Measurements from ENCODE around the gene ITGA1. TPM values are rescaled to one million over a fixed set of nuclear protein-coding genes. Genes with fewer than 3 reads are reported as not detected.

Gene ITGA1
- total RNA-seq, 1 donor from 2014 or later, result 0.59 TPM

DNA sequence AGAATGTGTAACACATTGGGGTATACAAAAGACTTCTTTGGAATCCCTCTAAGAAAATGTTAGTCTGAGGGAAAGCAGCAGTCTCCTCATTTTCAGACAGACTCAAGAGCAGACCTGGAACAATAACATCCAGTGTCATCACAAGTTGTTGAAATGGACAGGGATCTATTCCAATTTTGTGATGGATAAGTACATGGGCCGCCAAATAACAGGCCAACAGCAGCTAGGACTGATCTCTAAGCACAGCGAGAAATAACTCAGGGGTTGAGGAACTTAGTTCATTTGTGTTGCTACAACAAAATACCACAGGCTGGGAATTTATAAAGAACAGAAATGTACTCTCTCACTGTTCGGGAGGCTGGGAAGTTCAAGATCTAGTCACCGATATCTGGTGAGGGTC is 193.8 kb downstream of the ITGA1 start:
- Mint-ChIP-seq H3K27ac (no peak overlapping the region), H3K4me3 (ENCODE audit: low read depth) (no peak overlapping the region), H3K36me3 (ENCODE audit: low read depth) (no peaks in the 10 kb centered on the region), H3K4me1 (ENCODE audit: low read depth) (peaks cover 18% of the 10 kb centered on the region), H3K27me3 (ENCODE audit: low read depth) (peaks cover 41% of the 10 kb centered on the region), H3K9me3 (peaks cover 6% of the 10 kb centered on the region)
- intact Hi-C loops (cut with micrococcal nuclease), result no loop called here
- DNase-seq (ENCODE audit: low spot score), result no peak

- Mint-ChIP-seq H3K4me1 (ENCODE audit: low read depth) (peaks cover 33% of the 10 kb centered on the region), H3K36me3 (ENCODE audit: low read depth) (no peaks in the 10 kb centered on the region), H3K9me3 (no peaks in the 10 kb centered on the region), H3K27me3 (ENCODE audit: low read depth) (peaks cover 49% of the 10 kb centered on the region), H3K27ac (no peak overlapping the region), H3K4me3 (ENCODE audit: low read depth) (no peak overlapping the region)
- intact Hi-C loops (cut with micrococcal nuclease), result no loop called here
- DNase-seq (ENCODE audit: low spot score), result no peak
These were observed 196.3 kb downstream of the ITGA1 start for GRCh38 chr5:52983731-52984636.

DNA sequence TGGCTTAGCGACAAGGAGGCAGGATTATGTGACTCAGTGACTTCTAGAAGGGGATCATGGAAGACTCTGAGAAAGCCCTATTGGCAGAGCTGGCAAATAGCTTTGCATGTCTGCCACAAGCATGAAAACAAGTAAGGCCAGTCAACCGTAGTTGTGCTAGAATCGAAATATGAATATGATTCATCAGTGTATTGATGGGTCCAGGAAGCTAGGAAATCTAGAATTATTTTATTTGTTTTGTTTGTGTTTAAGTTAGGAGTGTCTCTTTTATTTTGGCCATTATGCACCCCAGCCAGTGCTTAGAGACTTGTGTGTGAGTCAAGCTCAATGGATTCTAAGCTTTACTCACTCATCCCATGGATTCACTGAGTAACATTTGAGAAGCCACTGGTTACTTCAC is 197.6 kb downstream of the ITGA1 start:
- intact Hi-C loops (cut with micrococcal nuclease), result no loop called here
- H3K27ac Mint-ChIP-seq, result no peak overlapping the region
- H3K9me3 Mint-ChIP-seq, result no peaks in the 10 kb centered on the region
- no peak for DNase-seq (ENCODE audit: low spot score)
- peaks cover 38% of the 10 kb centered on the region for H3K4me1 Mint-ChIP-seq (ENCODE audit: low read depth)
- H3K36me3 Mint-ChIP-seq (ENCODE audit: low read depth), result no peaks in the 10 kb centered on the region
- H3K27me3 Mint-ChIP-seq (ENCODE audit: low read depth), result peaks cover 44% of the 10 kb centered on the region
- no peak overlapping the region for H3K4me3 Mint-ChIP-seq (ENCODE audit: low read depth)

DNA sequence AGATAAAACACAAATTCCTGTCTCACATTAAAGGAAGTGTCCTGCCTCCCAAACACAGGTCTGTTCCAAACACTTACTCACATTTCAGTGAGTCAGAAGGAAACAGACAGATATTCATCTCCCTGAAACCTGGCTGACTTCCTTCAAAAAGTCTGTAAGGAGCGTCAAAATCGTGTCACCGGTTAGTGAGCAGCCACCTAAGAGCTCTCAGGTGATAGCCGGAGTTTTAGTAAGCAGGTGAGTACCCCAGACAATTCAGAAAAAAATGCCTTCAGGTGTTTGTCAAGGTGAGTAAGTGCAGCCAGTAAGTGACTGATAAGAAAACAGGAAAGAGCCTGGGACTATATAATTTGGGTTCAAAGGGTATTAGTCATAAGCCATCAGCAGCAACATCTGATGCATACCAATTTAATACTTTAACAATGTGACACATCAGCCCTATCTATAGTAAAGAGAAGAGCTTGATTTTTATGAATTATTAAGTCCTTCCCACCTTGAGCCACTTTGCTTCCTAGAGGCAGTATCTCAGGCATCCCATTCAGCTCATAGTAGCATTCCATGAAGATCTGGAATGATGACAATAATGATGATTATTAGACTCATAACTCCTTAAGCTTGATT is 200.1 kb downstream of the ITGA1 start:
- no peak for DNase-seq (ENCODE audit: low spot score)
- peaks cover 39% of the 10 kb centered on the region for H3K4me1 Mint-ChIP-seq (ENCODE audit: low read depth)
- no peaks in the 10 kb centered on the region for H3K9me3 Mint-ChIP-seq
- H3K4me3 Mint-ChIP-seq (ENCODE audit: low read depth), result peak overlapping the region; percentile 80
- H3K27me3 Mint-ChIP-seq (ENCODE audit: low read depth), result peaks cover 44% of the 10 kb centered on the region
- intact Hi-C loops (cut with micrococcal nuclease), result loop anchor here (1.0 to 2.0 kb wide), 4 partner anchors 21 to 101 kb away; no protein-coding TSS in a partner anchor
- peaks cover 9% of the 10 kb centered on the region for H3K36me3 Mint-ChIP-seq (ENCODE audit: low read depth)
- peak overlapping the region; percentile 16 for H3K27ac Mint-ChIP-seq

DNA sequence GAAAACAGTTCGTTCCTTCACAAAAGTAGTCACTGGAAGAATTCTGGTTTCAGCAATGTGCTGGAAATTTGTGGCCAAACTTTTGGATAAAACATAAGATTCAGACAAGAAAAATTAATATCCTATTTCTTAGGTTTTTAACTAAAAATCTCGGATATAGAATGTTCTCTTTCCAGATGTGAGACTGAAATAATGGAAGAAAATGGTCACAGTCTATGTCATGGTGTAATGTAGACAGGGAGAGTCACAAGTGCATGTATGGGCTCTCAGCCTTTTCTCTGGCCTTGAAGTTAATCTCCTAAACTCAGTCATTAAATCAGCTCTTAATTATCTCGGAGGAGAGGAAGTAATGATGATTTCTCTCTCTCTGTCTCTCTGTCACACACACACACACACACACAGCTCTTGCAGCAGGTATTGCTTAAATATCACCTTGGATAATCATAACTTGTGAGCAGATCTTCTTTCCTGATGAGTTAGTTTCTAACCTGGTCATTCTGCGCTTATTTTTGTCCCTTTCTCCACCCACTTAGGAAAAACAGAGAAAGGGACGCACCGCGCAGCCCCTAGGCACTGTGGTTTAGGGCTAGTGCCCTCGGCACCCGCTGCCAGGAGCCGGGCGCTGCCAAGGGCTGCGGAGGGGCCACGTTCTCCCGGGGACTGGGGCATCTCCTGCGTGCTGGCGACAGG is 200.8 kb downstream of the ITGA1 start:
- no peak for DNase-seq (ENCODE audit: low spot score)
- peaks cover 47% of the 10 kb centered on the region for H3K27me3 Mint-ChIP-seq (ENCODE audit: low read depth)
- peak overlapping the region; percentile 80 for H3K4me3 Mint-ChIP-seq (ENCODE audit: low read depth)
- peak overlapping the region; percentile 41 for H3K27ac Mint-ChIP-seq
- no peaks in the 10 kb centered on the region for H3K9me3 Mint-ChIP-seq
- H3K4me1 Mint-ChIP-seq (ENCODE audit: low read depth), result peaks cover 35% of the 10 kb centered on the region
- intact Hi-C loops (cut with micrococcal nuclease), result loop anchor here (1.0 to 2.0 kb wide), 5 partner anchors 21 to 101 kb away; no protein-coding TSS in a partner anchor
- H3K36me3 Mint-ChIP-seq (ENCODE audit: low read depth), result peaks cover 15% of the 10 kb centered on the region

DNA sequence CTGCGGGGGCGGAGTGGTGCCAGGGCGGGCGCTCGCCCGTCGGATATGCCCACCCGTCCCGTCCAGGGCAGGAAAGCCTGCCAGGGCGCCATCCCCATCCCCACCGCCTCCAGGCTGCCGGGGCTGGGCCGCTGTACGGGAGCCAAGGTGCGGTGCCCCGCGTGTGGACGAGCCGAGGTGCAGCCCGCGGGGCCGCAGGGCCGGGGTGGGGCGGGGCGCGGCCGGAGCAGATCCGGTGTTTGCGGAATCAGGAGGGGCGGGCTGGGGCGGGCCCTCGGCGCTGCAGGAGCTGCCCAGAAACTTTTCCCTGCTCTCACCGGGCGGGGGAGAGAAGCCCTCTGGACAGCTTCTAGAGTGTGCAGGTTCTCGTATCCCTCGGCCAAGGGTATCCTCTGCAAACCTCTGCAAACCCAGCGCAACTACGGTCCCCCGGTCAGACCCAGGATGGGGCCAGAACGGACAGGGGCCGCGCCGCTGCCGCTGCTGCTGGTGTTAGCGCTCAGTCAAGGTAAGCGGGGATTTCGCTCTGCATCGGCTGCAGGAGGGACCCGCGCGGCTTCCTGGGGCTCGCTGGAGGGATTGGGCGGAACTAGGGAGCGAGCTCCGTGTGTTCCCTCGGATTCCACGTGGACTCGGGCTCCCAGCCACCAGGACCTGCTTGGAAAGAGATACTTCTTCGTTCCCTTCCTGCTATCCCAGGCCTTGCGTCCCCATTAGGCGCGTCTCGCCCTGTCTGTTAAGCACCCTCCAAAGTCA is 201.5 kb downstream of the ITGA1 start, which contains the start of gene ITGA2:
Gene ITGA2 (plus strand): TSS at position 328 of the 756 bp plus-strand sequence. CDS start 117 bp downstream, at position 445.
- intact Hi-C loops (cut with micrococcal nuclease), result loop anchor here (1.0 to 2.0 kb wide), 2 partner anchors 42 to 52 kb away; no protein-coding TSS in a partner anchor
- Mint-ChIP-seq H3K27ac (peak within 1 kb of the TSS; percentile 41), H3K27me3 (ENCODE audit: low read depth) (peaks cover 44% of the 10 kb centered on the region), H3K4me1 (ENCODE audit: low read depth) (peaks cover 29% of the 10 kb centered on the region), H3K36me3 (ENCODE audit: low read depth) (peaks cover 19% of the 10 kb centered on the region), H3K9me3 (no peaks in the 10 kb centered on the region), H3K4me3 (ENCODE audit: low read depth) (peak within 1 kb of the TSS; percentile 80)
- peak; percentile 18 for DNase-seq (ENCODE audit: low spot score)

GRCh38 chr5:52989781-52990527 is 202.2 kb downstream of the ITGA1 start:
- Mint-ChIP-seq H3K9me3 (no peaks in the 10 kb centered on the region), H3K4me3 (ENCODE audit: low read depth) (peak overlapping the region; percentile 75), H3K27me3 (ENCODE audit: low read depth) (peaks cover 40% of the 10 kb centered on the region), H3K36me3 (ENCODE audit: low read depth) (peaks cover 19% of the 10 kb centered on the region), H3K27ac (no peak overlapping the region), H3K4me1 (ENCODE audit: low read depth) (peaks cover 29% of the 10 kb centered on the region)
- intact Hi-C loops (cut with micrococcal nuclease), result loop anchor here (1.0 to 2.0 kb wide), 3 partner anchors 41 to 51 kb away; no protein-coding TSS in a partner anchor
- DNase-seq (ENCODE audit: low spot score), result peak; percentile 26

- no peak overlapping the region for H3K27ac Mint-ChIP-seq
- peaks cover 19% of the 10 kb centered on the region for H3K36me3 Mint-ChIP-seq (ENCODE audit: low read depth)
- H3K4me3 Mint-ChIP-seq (ENCODE audit: low read depth), result no peak overlapping the region
- intact Hi-C loops (cut with micrococcal nuclease), result loop anchor here (2.0 kb wide), 1 partner anchor 42 kb away; no protein-coding TSS in a partner anchor
- H3K4me1 Mint-ChIP-seq (ENCODE audit: low read depth), result peaks cover 29% of the 10 kb centered on the region
- peaks cover 37% of the 10 kb centered on the region for H3K27me3 Mint-ChIP-seq (ENCODE audit: low read depth)
- no peak for DNase-seq (ENCODE audit: low spot score)
- no peaks in the 10 kb centered on the region for H3K9me3 Mint-ChIP-seq
These were observed 202.8 kb downstream of the ITGA1 start for GRCh38 chr5:52990528-52990925.

DNA sequence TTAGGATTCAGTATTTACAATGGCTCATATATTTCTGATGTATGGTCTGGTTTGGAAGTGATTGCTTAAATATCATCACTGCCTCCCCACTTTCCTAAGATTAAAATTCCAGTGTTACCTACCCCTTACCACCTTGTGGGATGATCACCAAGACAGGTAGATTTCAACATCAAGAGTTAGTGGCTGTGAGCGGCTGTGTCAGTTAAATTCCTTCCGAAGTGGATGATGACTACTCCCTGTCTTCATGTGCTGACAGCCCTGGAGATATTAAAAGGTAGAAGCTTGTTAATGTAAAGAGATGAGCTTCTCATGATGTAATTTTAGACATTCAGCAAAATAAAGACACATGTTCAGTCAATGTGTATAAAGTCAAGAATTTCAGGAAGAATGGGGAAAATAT is 205.7 kb downstream of the ITGA1 start:
- intact Hi-C loops (cut with micrococcal nuclease), result no loop called here
- H3K9me3 Mint-ChIP-seq, result no peaks in the 10 kb centered on the region
- no peak for DNase-seq (ENCODE audit: low spot score)

DNA sequence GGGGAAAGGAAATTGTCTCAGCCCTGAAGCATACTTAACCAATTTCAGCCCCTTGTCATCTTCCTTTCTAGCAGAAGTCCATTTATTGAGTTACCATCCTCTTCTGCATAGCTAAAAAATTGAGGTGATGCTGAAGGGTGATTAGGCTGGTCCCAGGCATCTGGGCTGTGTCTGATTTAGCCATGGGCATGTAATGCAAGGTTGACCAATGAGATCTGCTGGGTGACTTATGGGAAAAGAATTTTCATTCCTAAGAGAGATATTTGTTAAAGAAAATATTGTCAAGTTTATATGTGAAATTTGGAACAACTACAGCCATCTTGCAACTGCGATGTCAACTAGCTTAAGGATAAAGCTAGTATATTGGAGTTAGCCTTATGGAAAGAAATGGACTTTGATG is 206.6 kb downstream of the ITGA1 start:
- Mint-ChIP-seq H3K4me3 (ENCODE audit: low read depth) (no peak overlapping the region), H3K9me3 (no peaks in the 10 kb centered on the region), H3K27ac (no peak overlapping the region), H3K4me1 (ENCODE audit: low read depth) (peaks cover 11% of the 10 kb centered on the region), H3K27me3 (ENCODE audit: low read depth) (peaks cover 26% of the 10 kb centered on the region), H3K36me3 (ENCODE audit: low read depth) (peaks cover 19% of the 10 kb centered on the region)
- no peak for DNase-seq (ENCODE audit: low spot score)
- intact Hi-C loops (cut with micrococcal nuclease), result no loop called here

More for the DNA sequence above, 205.7 kb downstream of the ITGA1 start:
- no peak overlapping the region for H3K27ac Mint-ChIP-seq
- peaks cover 12% of the 10 kb centered on the region for H3K4me1 Mint-ChIP-seq (ENCODE audit: low read depth)
- peaks cover 26% of the 10 kb centered on the region for H3K27me3 Mint-ChIP-seq (ENCODE audit: low read depth)
- peaks cover 19% of the 10 kb centered on the region for H3K36me3 Mint-ChIP-seq (ENCODE audit: low read depth)
- H3K4me3 Mint-ChIP-seq (ENCODE audit: low read depth), result no peak overlapping the region

DNA sequence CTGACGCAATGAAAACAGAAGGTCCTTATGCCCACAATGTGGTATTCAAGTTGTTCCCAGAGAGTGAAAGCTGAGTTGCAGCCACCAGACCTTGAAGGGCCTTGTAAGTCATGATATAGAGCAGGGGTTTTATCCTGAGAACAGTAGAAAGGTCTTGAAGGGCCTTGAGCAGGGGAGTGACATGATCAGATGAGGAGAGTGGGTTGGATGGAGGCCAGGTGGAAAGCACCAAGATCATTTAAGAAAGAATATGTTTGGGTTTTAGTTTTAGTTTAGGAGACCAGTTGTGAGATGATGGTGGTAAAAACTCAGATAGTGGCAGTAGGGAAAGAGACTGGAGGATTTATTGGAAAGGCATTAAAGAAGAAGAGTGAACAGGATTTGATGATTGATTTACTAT is 207.4 kb downstream of the ITGA1 start:
- H3K4me1 Mint-ChIP-seq (ENCODE audit: low read depth), result peaks cover 11% of the 10 kb centered on the region
- H3K9me3 Mint-ChIP-seq, result no peaks in the 10 kb centered on the region
- H3K36me3 Mint-ChIP-seq (ENCODE audit: low read depth), result peaks cover 19% of the 10 kb centered on the region
- H3K27me3 Mint-ChIP-seq (ENCODE audit: low read depth), result peaks cover 24% of the 10 kb centered on the region
- no peak overlapping the region for H3K27ac Mint-ChIP-seq
- H3K4me3 Mint-ChIP-seq (ENCODE audit: low read depth), result no peak overlapping the region
- intact Hi-C loops (cut with micrococcal nuclease), result no loop called here
- no peak for DNase-seq (ENCODE audit: low spot score)

All from activated T-helper 2 cell treated with anti-CD3 and anti-CD28 coated beads, Interferon-gamma antibody, Interleukin-2, Interleukin-4, amounts not matched to agents 10 μg/mL and 5 μg/mL and 100 μg/mL, durations not matched to agents 14 hours and 24 hours and 36 hours (primary cell).